Fibroblast of mammary gland (primary cell): ENCODE data around the gene SETD1A.

Experiments
- DNase-seq: peaks from one replicate; pipeline ENCODE4 v3.0.0-alpha.2; 2010; ENCODE audit warnings: low read depth
- H3K4me3 ChIP-seq: 2 replicates; pipeline ENCODE4 v1.5.1; 2011; ENCODE audit warnings: low read depth, mild to moderate bottlenecking, low read length, moderate library complexity; ENCODE audit not compliant: control insufficient read depth
- CTCF ChIP-seq: conservative IDR thresholded peaks from 2 replicates; pipeline ENCODE4 v1.5.1; 2011; ENCODE audit warnings: low read depth, low read length, inconsistent platforms; ENCODE audit not compliant: control insufficient read depth, insufficient read depth

SETD1A gene

GRCh38 chr16:30921459-30921747, 36.2 kb upstream of the SETD1A start:
- TF ChIP-seq CTCF = no peak
- no peak for DNase-seq
- peak overlapping the region; percentile 85 for H3K4me3 ChIP-seq

- H3K4me3 ChIP-seq = peak overlapping the region; percentile 85
- peak; percentile 85 for DNase-seq
- peak; percentile 87 for TF ChIP-seq CTCF
These were observed 35.7 kb upstream of the SETD1A start for GRCh38 chr16:30921748-30922419.

GRCh38 chr16:30922420-30922959, 35.1 kb upstream of the SETD1A start:
- peak overlapping the region; percentile 85 for H3K4me3 ChIP-seq
- no peak for TF ChIP-seq CTCF
- DNase-seq = peak; percentile 99

- DNase-seq = peak; percentile 99
- TF ChIP-seq CTCF = no peak
- H3K4me3 ChIP-seq = peak overlapping the region; percentile 85
These were observed 34.5 kb upstream of the SETD1A start for GRCh38 chr16:30922960-30923535.

GRCh38 chr16:30923554-30924075, 33.9 kb upstream of the SETD1A start, which contains the start of gene FBXL19:
TSS of gene FBXL19 (plus strand) at chr16:30923572. CDS start at chr16:30925755, 2,183 bp downstream.
- TF ChIP-seq CTCF = no peak
- peak within 1 kb of the TSS; percentile 85 for H3K4me3 ChIP-seq
- DNase-seq = no peak

- peak overlapping the region; percentile 70 for H3K4me3 ChIP-seq
- no peak for DNase-seq
- no peak for TF ChIP-seq CTCF
These were observed 33.3 kb upstream of the SETD1A start for GRCh38 chr16:30924076-30924912.
